H1 (cell line): ENCODE data around the gene SCNN1A. TPM values are rescaled to one million over a fixed set of nuclear protein-coding genes. Genes with fewer than 3 reads are reported as not detected.
A peak's percentile ranks its signal among the peaks of the same experiment; 100 is the strongest.

Experiments used
- CTCF ChIA-PET: fragments of 300-600 bp; sonication (Branson Sonifier 250); formaldehyde crosslinking; loops from one replicate; lab custom pipeline; 2021; ENCODE audit not compliant: partially characterized antibody; lab: Charles Lee
- POLR2A ChIA-PET: fragments of 300-600 bp; sonication (Branson Sonifier 250); formaldehyde crosslinking; loops from one replicate; lab custom pipeline; 2021; ENCODE audit warnings: inconsistent platforms; ENCODE audit not compliant: partially characterized antibody; lab: Charles Lee
- DNase-seq, 2 experiments: peaks; one replicate each; pipeline versions ENCODE4 v3.0.0 to v3.0.0-alpha.2; 2010 to 2022; ENCODE audit warnings: low spot score in 2 of 2, low read depth in 1 of 2, mixed read lengths in 1 of 2
- FAIRE-seq: peaks from 2 replicates; lab custom pipeline; 2011; peaks lifted over from hg19 to GRCh38; lab: Jason Lieb, UNC
- H2AFZ ChIP-seq: 2 replicates; pipeline ENCODE4 v1.8.1; 2012; ENCODE audit warnings: low read length, inconsistent platforms
- H2AK5ac ChIP-seq: 2 replicates; pipeline ENCODE4 v1.6.1; 2013; ENCODE audit warnings: low read depth, low read length
- H2BK120ac ChIP-seq: replicated peaks from 2 replicates; pipeline ENCODE3; 2013; ENCODE audit warnings: low read depth, low read length, inconsistent platforms
- H2BK12ac ChIP-seq: 2 replicates; pipeline ENCODE4 v1.6.1; 2013; ENCODE audit warnings: low read depth, low read length
- H2BK15ac ChIP-seq: 2 replicates; pipeline ENCODE4 v1.6.1; 2013; ENCODE audit warnings: low read length
- H2BK20ac ChIP-seq: 2 replicates; pipeline ENCODE4 v1.6.1; 2013; ENCODE audit warnings: low read length
- H2BK5ac ChIP-seq: 2 replicates; pipeline ENCODE4 v1.6.1; 2013; ENCODE audit warnings: low read depth, low read length
- H3K14ac ChIP-seq: 2 replicates; pipeline ENCODE4 v1.6.1; 2013; ENCODE audit warnings: inconsistent platforms; ENCODE audit not compliant: insufficient read length
- H3K18ac ChIP-seq: 2 replicates; pipeline ENCODE4 v1.6.1; 2013; ENCODE audit warnings: low read length; ENCODE audit errors: extremely low read depth
- H3K23ac ChIP-seq: 2 replicates; pipeline ENCODE4 v1.6.1; 2013; ENCODE audit warnings: inconsistent platforms; ENCODE audit not compliant: insufficient read length
- H3K23me2 ChIP-seq: 2 replicates; pipeline ENCODE4 v1.6.1; 2013; ENCODE audit warnings: low read depth, low read length
- H3K27ac ChIP-seq: 2 replicates; pipeline ENCODE4 v1.6.1; 2011; ENCODE audit warnings: low read depth, low read length, inconsistent platforms
- H3K27me3 ChIP-seq, 4 experiments: replicated peaks in 1 of 4; 1 replicate in 1 of 4; 2 replicates in 3 of 4; pipeline versions ENCODE4 v1.6.1 to v1.8.1; 2011 to 2013; ENCODE audit warnings: low read length in 3 of 4, mild to moderate bottlenecking in 3 of 4, inconsistent platforms in 2 of 4, mixed read lengths in 2 of 4, moderate library complexity in 1 of 4; ENCODE audit not compliant: control insufficient read depth in 3 of 4, insufficient read depth in 3 of 4; ENCODE audit errors: extremely low read depth in 1 of 4
- H3K36me3 ChIP-seq, 4 experiments: 2 replicates each; pipeline versions ENCODE4 v1.6.1 to v1.8.1; 2011 to 2013; ENCODE audit warnings: mild to moderate bottlenecking in 4 of 4, low read length in 3 of 4, moderate library complexity in 2 of 4, control low read depth in 1 of 4, inconsistent platforms in 1 of 4; ENCODE audit not compliant: insufficient read depth in 4 of 4, control insufficient read depth in 2 of 4
- H3K4ac ChIP-seq: replicated peaks from 2 replicates; pipeline ENCODE3; 2013; ENCODE audit warnings: low read length, low read depth, mixed read lengths, inconsistent platforms; ENCODE audit not compliant: insufficient read length
- H3K4me1 ChIP-seq, 4 experiments: replicated peaks in 1 of 4; 1 replicate in 1 of 4; 2 replicates in 3 of 4; pipeline versions ENCODE4 v1.6.1 to v1.8.1; 2011 to 2013; ENCODE audit warnings: low read length in 3 of 4, inconsistent platforms in 2 of 4, mixed read lengths in 1 of 4; ENCODE audit not compliant: insufficient read depth in 4 of 4, control insufficient read depth in 3 of 4
- H3K4me2 ChIP-seq, 2 experiments: 2 replicates each; pipeline versions ENCODE4 v1.6.1 to v1.8.1; 2011 to 2013; ENCODE audit warnings: low read depth in 2 of 2, low read length in 2 of 2, control low read depth in 1 of 2, inconsistent platforms in 1 of 2, mild to moderate bottlenecking in 1 of 2; ENCODE audit not compliant: insufficient read depth in 1 of 2
- H3K4me3 ChIP-seq, 4 experiments: fragments of 200-600, 300-600 bp in 1 of 4; sonication (generic), shearing (Covaris generic), sonication (Bioruptor Twin) in 1 of 4; 2 replicates each; pipeline versions ENCODE4 v1.5.1 to v1.8.1; 2011 to 2016; ENCODE audit warnings: low read length in 4 of 4, low read depth in 3 of 4, control low read depth in 2 of 4, inconsistent platforms in 2 of 4, mild to moderate bottlenecking in 2 of 4, mixed read lengths in 1 of 4, moderate library complexity in 1 of 4; ENCODE audit not compliant: insufficient read depth in 2 of 4; ENCODE audit errors: extremely low read depth in 1 of 4
- H3K56ac ChIP-seq: replicated peaks from 2 replicates; pipeline ENCODE3; 2013; ENCODE audit warnings: low read depth, mild to moderate bottlenecking, mixed read lengths, low read length, inconsistent platforms; ENCODE audit not compliant: insufficient read length
- H3K79me1 ChIP-seq: 2 replicates; pipeline ENCODE4 v1.6.1; 2013; ENCODE audit warnings: low read depth, low read length, control low read depth
- H3K79me2 ChIP-seq, 2 experiments: 2 replicates each; pipeline versions ENCODE4 v1.6.1 to v1.8.1; 2012 to 2013; ENCODE audit warnings: low read length in 2 of 2, mild to moderate bottlenecking in 2 of 2, inconsistent platforms in 1 of 2; ENCODE audit not compliant: insufficient read depth in 2 of 2, control insufficient read depth in 1 of 2
- H3K9ac ChIP-seq, 4 experiments: replicated peaks in 1 of 4; 1 replicate in 1 of 4; 2 replicates in 3 of 4; pipeline versions ENCODE4 v1.6.1 to v1.8.1; 2011 to 2013; ENCODE audit warnings: low read depth in 3 of 4, low read length in 3 of 4, control low read depth in 2 of 4, mild to moderate bottlenecking in 2 of 4, moderate library complexity in 2 of 4, inconsistent platforms in 1 of 4; ENCODE audit errors: extremely low read depth in 1 of 4
- H3K9me3 ChIP-seq, 2 experiments: 2 replicates each; pipeline versions ENCODE4 v1.6.1 to v1.8.1; 2012 to 2013; ENCODE audit warnings: mild to moderate bottlenecking in 2 of 2, moderate library complexity in 2 of 2, control low read depth in 1 of 2, inconsistent platforms in 1 of 2, low read depth in 1 of 2, low read length in 1 of 2, mixed read lengths in 1 of 2; ENCODE audit not compliant: insufficient read depth in 2 of 2
- H4K20me1 ChIP-seq, 2 experiments: replicated peaks in 1 of 2; 2 replicates each; pipeline versions ENCODE3 to v1.8.1; 2011 to 2013; ENCODE audit warnings: inconsistent platforms in 2 of 2, low read length in 2 of 2, mild to moderate bottlenecking in 1 of 2; ENCODE audit not compliant: insufficient read depth in 2 of 2, control insufficient read depth in 1 of 2
- H4K5ac ChIP-seq: 2 replicates; pipeline ENCODE4 v1.6.1; 2013; ENCODE audit warnings: low read length, low read depth, mixed read lengths, inconsistent platforms; ENCODE audit not compliant: insufficient read length
- H4K8ac ChIP-seq: 2 replicates; pipeline ENCODE4 v1.8.0; 2013; ENCODE audit warnings: mild to moderate bottlenecking, moderate library complexity, low read length, inconsistent platforms; ENCODE audit not compliant: insufficient read depth; ENCODE audit errors: extremely low read depth
- H4K91ac ChIP-seq: replicated peaks from 2 replicates; pipeline ENCODE3; 2013; ENCODE audit warnings: low read length, mixed read lengths, inconsistent platforms; ENCODE audit not compliant: insufficient read length
- ASH2L ChIP-seq: fragments of 200-600, 300-600 bp; sonication (generic); IDR thresholded peaks from one replicate; pipeline ENCODE4 v1.7.1; 2017; ENCODE audit warnings: low read length
- CEBPB ChIP-seq: IDR thresholded peaks from 2 replicates; pipeline ENCODE4 v1.6.1; 2012; ENCODE audit warnings: low read depth, low read length
- CTCF ChIP-seq, 3 experiments: IDR thresholded peaks; 1 replicate in 2 of 3; 2 replicates in 1 of 3; pipeline versions ENCODE4 v1.5.1 to v1.6.1; 2011; ENCODE audit warnings: low read length in 3 of 3, mild to moderate bottlenecking in 3 of 3, inconsistent platforms in 2 of 3, low read depth in 1 of 3, moderate library complexity in 1 of 3; ENCODE audit not compliant: insufficient read depth in 1 of 3; ENCODE audit errors: control extremely low read depth in 1 of 3
- PHF8 ChIP-seq: fragments of 200-600 bp; sonication (generic); conservative IDR thresholded peaks from 2 replicates; pipeline ENCODE4 v1.7.1; 2012; ENCODE audit warnings: low read depth, mild to moderate bottlenecking, inconsistent platforms, low read length, moderate library complexity
- RAD21 ChIP-seq, 2 experiments: IDR thresholded peaks in 1 of 2; conservative IDR thresholded peaks in 1 of 2; 2 replicates each; pipeline ENCODE4 v1.6.1; 2011; ENCODE audit warnings: low read depth in 2 of 2, low read length in 2 of 2, improper control_type of control experiment in 1 of 2, inconsistent platforms in 1 of 2, mild to moderate bottlenecking in 1 of 2, moderate library complexity in 1 of 2
- SP1 ChIP-seq: IDR thresholded peaks from 2 replicates; pipeline ENCODE4 v1.6.1; 2011; ENCODE audit warnings: low read depth, low read length
- TAF7 ChIP-seq: optimal IDR thresholded peaks from 2 replicates; pipeline ENCODE3; 2011; ENCODE audit warnings: low read depth, mild to moderate bottlenecking, inconsistent platforms, low read length, moderate library complexity, borderline replicate concordance
- TBP ChIP-seq: IDR thresholded peaks from 2 replicates; pipeline ENCODE4 v1.6.1; 2011; ENCODE audit warnings: low read depth, low read length, improper control_type of control experiment
- WGBS, 2 experiments: shearing (Covaris generic) in 1 of 2; methylation state at CpG; one replicate each; pipeline versions ENCODE4 v1.1.6 to v1.1.7; 2013 to 2015; ENCODE audit warnings: low lambda C conversion rate in 2 of 2, mixed read lengths in 2 of 2, inconsistent platforms in 1 of 2, low coverage in 1 of 2, missing lambda C conversion rate in 1 of 2; ENCODE audit not compliant: insufficient replicate concordance in 2 of 2, insufficient coverage in 1 of 2, insufficient read length in 1 of 2; ENCODE audit errors: extremely low coverage in 1 of 2, missing lambda C conversion rate in 1 of 2; 5-methylcytosine and 5-hydroxymethylcytosine counted together
- polyA plus RNA-seq, 7 experiments: library from polyadenylated mRNA; depleted of rRNA in 3 of 7; stranded (reverse) in 5 of 7; unstranded in 2 of 7; fragments of >200 nt in 5 of 7; fragments of 200-250 nt in 2 of 7; gene quantifications; 1 replicate in 5 of 7; 2 replicates in 1 of 7; 4 replicates in 1 of 7; pipeline versions ENCODE4 v1.2.1 to v1.2.3, GENCODE V29; 2011 to 2013; ENCODE audit warnings: missing spikeins in 2 of 7, mixed read lengths in 2 of 7
- total RNA-seq: library from RNA; stranded (reverse); fragmentation: NEBNext Ultra II Directional; extraction: Animal tissue kit (Norgen Biotek cat#: 25700); gene quantifications from 2 replicates; pipeline ENCODE4 v1.2.1, GENCODE V29; 2021

The SCNN1A gene
- total and polyA plus RNA-seq, 2 of the 8 experiments (the other 6 are each of a cell fraction or from before 2014, with no cell fraction given), result 85.5 to 156 TPM

GRCh38 chr12:6310771-6311610, 64.4 kb downstream of the SCNN1A start:
- FAIRE-seq, result no peak
- DNase-seq, result peak in 1 of 2 experiments; percentile 89
- H3K4me3 ChIP-seq, result peak overlapping the region; percentile 45 to 74 (median 68)
- H3K23me2 ChIP-seq, result peaks cover 6% of the 10 kb centered on the region; the same call in 1 of the 2 replicates
- peaks cover 4 to 26% (median 19%) of the 10 kb centered on the region in 4 experiments for H3K4me1 ChIP-seq
- no peak overlapping the region; a peak in 3 of 7 replicates for H3K9ac ChIP-seq
- peak overlapping the region; percentile 9 for H4K5ac ChIP-seq
- H3K18ac ChIP-seq, result peak overlapping the region; percentile 78; the same call in 1 of the 2 replicates
- no peak overlapping the region for H2BK120ac ChIP-seq
- no peak overlapping the region for H3K14ac ChIP-seq
- ChIA-PET CTCF (interaction anchor here (0.7 kb wide), 1 partner anchor 109 kb away, joined by 3 read pairs; no protein-coding TSS in a partner anchor), POLR2A (interaction anchor here (0.6 to 3.8 kb wide), 5 partner anchors 10 to 245 kb away, joined by 3 to 24 read pairs (median 3); no protein-coding TSS in a partner anchor)
- H3K36me3 ChIP-seq, result peaks cover 3 to 11% (median 7%) of the 10 kb centered on the region in 4 experiments; a peak in 4 of 8 replicates
- H2BK12ac ChIP-seq, result peak overlapping the region; percentile 27; the same call in 1 of the 2 replicates
- H4K8ac ChIP-seq, result no peak overlapping the region
- H3K27me3 ChIP-seq, result peaks cover 0 to 4% (median 2%) of the 10 kb centered on the region in 4 experiments; a peak in 4 of 7 replicates
- no peak overlapping the region for H2BK20ac ChIP-seq
- H3K56ac ChIP-seq, result no peak overlapping the region
- H3K4ac ChIP-seq, result no peak overlapping the region
- WGBS, 2 experiments, result 50% methylated on average over 8 of the region's 43 CpGs; no CpG with 5 or more reads in 1 of the 2 experiments
- no peaks in the 10 kb centered on the region for H3K79me2 ChIP-seq
- peaks cover 0 to 2% of the 10 kb centered on the region in 2 experiments for H4K20me1 ChIP-seq
- H2AK5ac ChIP-seq, result no peak overlapping the region
- no peak overlapping the region for H4K91ac ChIP-seq
- H3K9me3 ChIP-seq, result no peaks in the 10 kb centered on the region
- H2BK5ac ChIP-seq, result no peak overlapping the region
- 0 out of 2 replicates have a peak overlapping the region, but pooled peaks have one; percentile 5 for H2BK15ac ChIP-seq
- no peak overlapping the region for H3K23ac ChIP-seq
- no peak overlapping the region for H3K27ac ChIP-seq
- H3K4me2 ChIP-seq, result peak overlapping the region; percentile 72 to 76
- no peak overlapping the region for H2AFZ ChIP-seq
- no peaks in the 10 kb centered on the region for H3K79me1 ChIP-seq
- TF ChIP-seq CTCF (IDR thresholded peaks at IDR 0.05; ENCODE audit: control extremely low read depth in 1 of 3, insufficient read depth in 1 of 3, low read depth in 1 of 3, low read length in 3 of 3) (peak in 1 of 3 experiments; percentile 8; a peak in 1 of 4 replicates), TAF7 (peak; percentile 5), TBP (peak; percentile 29; the same call in 1 of the 2 replicates), CEBPB (no peak), SP1 (no peak), RAD21 (IDR thresholded peaks at IDR 0.05 in 1 of 2, conservative IDR thresholded peaks at IDR 0.05 in 1 of 2; ENCODE audit: low read depth in 2 of 2, low read length in 2 of 2) (no peak), PHF8 (0 out of 2 replicates have a peak, but pooled peaks have one; percentile 62), ASH2L (peak; percentile 73)
